LHCN-M2 (cell line): ENCODE measurements around the gene GRIK3. TPM values are rescaled to one million over a fixed set of nuclear protein-coding genes. Genes with fewer than 3 reads are reported as not detected.

Experiments
- DNase-seq: peaks from one replicate; pipeline ENCODE4 v3.0.0-alpha.2; 2012; ENCODE audit warnings: low read depth
- total RNA-seq: library from RNA; depleted of rRNA; stranded (reverse); fragments of >200 nt; gene quantifications from 2 replicates; pipeline ENCODE4 v1.2.3, GENCODE V29; 2014

Gene GRIK3
- total RNA-seq, 1 experiment from 2014 or later: not detected

- DNase-seq: no peak
Measured at GRCh38 chr1:36831186-36831810, 203.0 kb downstream of the GRIK3 start.

GRCh38 chr1:36829961-36830360 is 204.4 kb downstream of the GRIK3 start:
- no peak for DNase-seq

- DNase-seq: peak; percentile 4
Measured at GRCh38 chr1:36829066-36829465, 205.2 kb downstream of the GRIK3 start.

GRCh38 chr1:36825226-36825625 is 209.1 kb downstream of the GRIK3 start:
- DNase-seq: no peak

- DNase-seq: no peak
Measured at GRCh38 chr1:36824390-36824861, 209.9 kb downstream of the GRIK3 start.

- no peak for DNase-seq
Measured at GRCh38 chr1:36822648-36823047, 211.7 kb downstream of the GRIK3 start.

- no peak for DNase-seq
Measured at GRCh38 chr1:36821386-36821785, 212.9 kb downstream of the GRIK3 start.

- DNase-seq: no peak
Measured at GRCh38 chr1:36818771-36819170, 215.5 kb downstream of the GRIK3 start.

- no peak for DNase-seq
Measured at GRCh38 chr1:36816348-36816747, 218.0 kb downstream of the GRIK3 start.

- DNase-seq: no peak
Measured at GRCh38 chr1:36814774-36815173, 219.5 kb downstream of the GRIK3 start.

GRCh38 chr1:36814083-36814482 is 220.2 kb downstream of the GRIK3 start:
- no peak for DNase-seq

GRCh38 chr1:36807262-36807661 is 227.1 kb downstream of the GRIK3 start:
- DNase-seq: no peak

- no peak for DNase-seq
Measured at GRCh38 chr1:36805979-36806640, 228.2 kb downstream of the GRIK3 start.

- DNase-seq: no peak
Measured at GRCh38 chr1:36804669-36805314, 229.5 kb downstream of the GRIK3 start.

GRCh38 chr1:36803868-36804570 is 230.3 kb downstream of the GRIK3 start:
- DNase-seq: no peak

GRCh38 chr1:36802018-36802417 is 232.3 kb downstream of the GRIK3 start:
- no peak for DNase-seq

GRCh38 chr1:36797761-36798160 is 236.6 kb downstream of the GRIK3 start:
- no peak for DNase-seq

GRCh38 chr1:36796733-36797132 is 237.6 kb downstream of the GRIK3 start:
- no peak for DNase-seq

- no peak for DNase-seq
Measured at GRCh38 chr1:36796106-36796590, 238.2 kb downstream of the GRIK3 start.

- DNase-seq: no peak
Measured at GRCh38 chr1:36794460-36794859, 239.9 kb downstream of the GRIK3 start.

- no peak for DNase-seq
Measured at GRCh38 chr1:36793452-36793851, 240.9 kb downstream of the GRIK3 start.

- no peak for DNase-seq
Measured at GRCh38 chr1:36792292-36792691, 242.0 kb downstream of the GRIK3 start.
